Choroid plexus epithelial cell (primary cell): Measurements from ENCODE around the gene CDC20.

Experiments
- DNase-seq: peaks from one replicate; pipeline ENCODE4 v3.0.0-alpha.2; 2010; ENCODE audit warnings: low read depth
- H3K4me3 ChIP-seq: 2 replicates; pipeline ENCODE4 v1.5.1; 2011; ENCODE audit warnings: low read depth, mild to moderate bottlenecking, control low read depth, low read length, moderate library complexity
- CTCF ChIP-seq: conservative IDR thresholded peaks from 2 replicates; pipeline ENCODE4 v1.5.1; 2011; ENCODE audit warnings: low read depth, mild to moderate bottlenecking, control low read depth, inconsistent platforms, low read length, moderate library complexity

The CDC20 gene

DNA sequence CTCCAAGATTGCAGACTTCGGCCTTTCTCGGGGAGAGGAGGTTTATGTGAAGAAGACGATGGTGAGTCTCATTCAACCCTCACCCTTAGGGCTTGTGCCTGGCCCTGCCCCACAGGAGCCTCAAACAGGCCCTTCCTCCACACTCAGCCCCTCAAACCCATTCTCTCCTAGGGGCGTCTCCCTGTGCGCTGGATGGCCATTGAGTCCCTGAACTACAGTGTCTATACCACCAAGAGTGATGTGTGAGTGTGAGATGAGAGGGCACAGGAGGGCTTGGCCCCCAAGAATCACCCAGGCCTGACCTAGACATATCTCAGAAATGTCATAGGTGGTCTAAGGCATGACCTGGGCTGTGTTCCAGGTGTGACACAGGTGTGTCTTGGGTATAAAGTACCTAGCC, 39.5 kb upstream of the CDC20 start:
- TF ChIP-seq CTCF: no peak
- no peak for DNase-seq

GRCh38 chr1:43319766-43320165, 39.0 kb upstream of the CDC20 start:
- DNase-seq: no peak

More for the DNA sequence above, 39.5 kb upstream of the CDC20 start:
- H3K4me3 ChIP-seq: no peak overlapping the region

DNA sequence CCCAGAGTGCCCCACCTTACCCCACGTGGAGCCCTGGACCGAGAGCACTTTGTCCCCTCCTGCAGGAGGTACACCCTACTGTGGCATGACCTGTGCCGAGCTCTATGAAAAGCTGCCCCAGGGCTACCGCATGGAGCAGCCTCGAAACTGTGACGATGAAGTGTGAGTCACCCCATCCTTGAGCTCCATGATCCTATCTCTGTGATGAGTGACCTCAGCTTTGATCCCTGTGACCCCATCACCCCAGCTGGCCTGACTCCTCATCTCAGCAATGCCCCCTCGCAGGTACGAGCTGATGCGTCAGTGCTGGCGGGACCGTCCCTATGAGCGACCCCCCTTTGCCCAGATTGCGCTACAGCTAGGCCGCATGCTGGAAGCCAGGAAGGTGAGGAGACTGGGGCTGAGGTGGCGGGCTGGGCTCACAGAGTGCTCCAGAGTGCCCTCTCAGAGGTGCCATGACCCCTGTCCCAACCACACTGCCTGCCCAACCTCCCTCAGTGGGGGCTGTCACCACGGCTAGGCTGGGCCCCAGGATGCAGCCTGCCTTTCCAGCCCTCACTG, 37.4 kb upstream of the CDC20 start:
- DNase-seq: no peak
- no peak for TF ChIP-seq CTCF
- H3K4me3 ChIP-seq: no peak overlapping the region

More at GRCh38 chr1:43319766-43320165, 39.0 kb upstream of the CDC20 start:
- TF ChIP-seq CTCF: no peak
- no peak overlapping the region for H3K4me3 ChIP-seq

GRCh38 chr1:43322506-43322905, 36.3 kb upstream of the CDC20 start:
- no peak overlapping the region for H3K4me3 ChIP-seq
- TF ChIP-seq CTCF: no peak
- DNase-seq: no peak

- no peak for TF ChIP-seq CTCF
- no peak for DNase-seq
- H3K4me3 ChIP-seq: no peak overlapping the region
Measured at GRCh38 chr1:43324810-43325209, 34.0 kb upstream of the CDC20 start.

DNA sequence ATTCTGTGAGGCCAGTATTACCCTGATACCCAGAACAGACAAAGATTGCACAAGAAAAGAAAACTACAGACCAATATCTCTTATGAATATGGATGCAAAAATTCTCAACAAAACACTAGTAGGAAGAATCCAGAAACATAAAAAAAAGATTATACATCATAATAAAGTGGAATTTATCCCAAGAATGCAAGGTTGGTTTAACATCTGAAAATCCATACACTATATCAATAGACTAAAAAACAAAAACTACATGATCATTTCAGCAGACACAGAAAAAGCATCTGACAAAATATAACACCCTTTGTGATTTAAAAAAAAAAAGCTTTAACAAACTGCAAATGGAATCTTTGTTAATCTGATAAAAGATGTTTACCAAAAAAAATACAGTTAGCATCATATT, 33.4 kb upstream of the CDC20 start:
- TF ChIP-seq CTCF: no peak
- H3K4me3 ChIP-seq: no peak overlapping the region
- no peak for DNase-seq

GRCh38 chr1:43327549-43328292, 31.1 kb upstream of the CDC20 start:
- no peak for DNase-seq
- no peak for TF ChIP-seq CTCF
- H3K4me3 ChIP-seq: no peak overlapping the region
